Measurements from ENCODE around the gene EEF1AKMT3. TPM values are rescaled to one million over a fixed set of nuclear protein-coding genes. Genes with fewer than 3 reads are reported as not detected.

Gene EEF1AKMT3
- polyA plus RNA-seq, 1 experiment: 9.1 TPM

DNA sequence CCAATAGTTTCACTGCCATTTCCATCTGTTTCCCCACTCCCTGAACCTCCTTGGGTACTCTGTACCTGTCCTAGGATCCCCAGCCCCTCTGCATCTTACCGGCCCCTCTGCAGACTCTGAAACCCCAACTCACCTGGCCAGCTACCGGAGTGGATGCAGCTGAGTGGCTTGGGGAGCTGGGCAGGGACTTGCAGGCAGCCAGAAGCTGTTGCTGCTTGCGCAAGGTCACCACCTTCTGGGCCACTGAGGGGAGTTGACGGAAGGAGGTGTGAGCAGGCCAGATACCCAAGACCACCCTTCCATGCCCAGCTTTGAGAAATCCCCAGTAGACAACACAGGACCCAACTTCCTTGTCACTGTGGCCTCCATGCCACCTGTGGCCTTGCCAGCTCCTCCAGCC lies 40.1 kb upstream of the EEF1AKMT3 start:
- no peak overlapping the region for H3K4me3 ChIP-seq (ENCODE audit: low read depth, low read length)
- ChIA-PET POLR2A (no interaction called here), CTCF (interaction anchor here (0.9 to 2.8 kb wide), 2 partner anchors 148 to 172 kb away, joined by 4 to 10 read pairs; no protein-coding TSS in a partner anchor)
- DNase-seq (ENCODE audit: low read depth): no peak
- TF ChIP-seq, protein P1, sequence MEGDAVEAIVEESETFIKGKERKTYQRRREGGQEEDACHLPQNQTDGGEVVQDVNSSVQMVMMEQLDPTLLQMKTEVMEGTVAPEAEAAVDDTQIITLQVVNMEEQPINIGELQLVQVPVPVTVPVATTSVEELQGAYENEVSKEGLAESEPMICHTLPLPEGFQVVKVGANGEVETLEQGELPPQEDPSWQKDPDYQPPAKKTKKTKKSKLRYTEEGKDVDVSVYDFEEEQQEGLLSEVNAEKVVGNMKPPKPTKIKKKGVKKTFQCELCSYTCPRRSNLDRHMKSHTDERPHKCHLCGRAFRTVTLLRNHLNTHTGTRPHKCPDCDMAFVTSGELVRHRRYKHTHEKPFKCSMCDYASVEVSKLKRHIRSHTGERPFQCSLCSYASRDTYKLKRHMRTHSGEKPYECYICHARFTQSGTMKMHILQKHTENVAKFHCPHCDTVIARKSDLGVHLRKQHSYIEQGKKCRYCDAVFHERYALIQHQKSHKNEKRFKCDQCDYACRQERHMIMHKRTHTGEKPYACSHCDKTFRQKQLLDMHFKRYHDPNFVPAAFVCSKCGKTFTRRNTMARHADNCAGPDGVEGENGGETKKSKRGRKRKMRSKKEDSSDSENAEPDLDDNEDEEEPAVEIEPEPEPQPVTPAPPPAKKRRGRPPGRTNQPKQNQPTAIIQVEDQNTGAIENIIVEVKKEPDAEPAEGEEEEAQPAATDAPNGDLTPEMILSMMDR (IDR thresholded peaks at IDR 0.05; ENCODE audit: insufficient read depth, low read depth, low read length): no peak
- H3K27me3 ChIP-seq (ENCODE audit: control insufficient read depth, insufficient read depth, low read length): peaks cover 24% of the 10 kb centered on the region
- H3K36me3 ChIP-seq (ENCODE audit: control insufficient read depth, insufficient read depth, low read length): peaks cover 3% of the 10 kb centered on the region

DNA sequence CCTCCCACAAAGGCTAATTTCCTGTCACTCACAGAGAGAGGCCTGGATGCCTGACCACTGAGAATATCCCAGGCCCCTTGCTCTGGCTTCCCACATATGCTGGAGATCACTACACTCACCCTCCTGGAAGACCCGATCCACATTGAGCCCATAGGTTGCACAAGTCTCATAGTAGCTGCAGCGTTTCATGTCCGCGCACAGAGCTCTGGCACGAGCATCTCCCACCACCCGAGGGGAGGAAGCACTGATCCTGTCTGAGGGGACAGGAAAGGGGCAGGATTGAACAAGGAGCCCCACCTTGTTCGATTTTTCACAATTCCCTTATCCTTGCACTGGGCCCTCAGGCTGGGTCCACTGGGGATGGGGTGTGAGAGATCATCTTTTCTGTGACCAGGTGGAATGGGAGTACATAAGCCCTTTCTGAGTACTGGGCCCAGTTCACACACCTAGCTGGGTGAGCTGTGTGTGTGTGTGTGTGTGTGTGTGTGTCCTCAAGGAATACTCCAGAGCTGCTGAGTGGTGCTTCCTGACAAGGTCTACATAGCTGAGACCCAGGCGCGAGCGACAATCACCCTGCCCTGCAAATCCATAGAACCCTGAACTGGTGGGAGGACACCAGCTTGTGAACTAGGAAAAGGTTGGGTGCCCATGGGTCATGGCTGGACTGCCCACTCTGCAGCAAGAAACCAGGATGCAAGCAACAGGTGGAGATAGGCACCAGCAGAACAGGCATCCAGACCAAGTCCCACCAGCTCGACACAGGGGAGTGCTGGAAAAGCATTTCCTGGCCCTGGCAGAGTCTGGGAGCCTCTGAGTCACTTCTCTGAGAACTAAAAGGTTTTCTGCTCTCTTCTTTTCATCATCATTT lies 39.5 kb upstream of the EEF1AKMT3 start:
- ChIA-PET POLR2A (no interaction called here), CTCF (interaction anchor here (0.9 to 2.8 kb wide), 3 partner anchors 12 to 171 kb away, joined by 3 to 10 read pairs (median 4); partner anchors contain the start of gene TSPAN31)
- TF ChIP-seq, protein P1 (IDR thresholded peaks at IDR 0.05; ENCODE audit: insufficient read depth, low read depth, low read length): no peak
- peaks cover 28% of the 10 kb centered on the region for H3K27me3 ChIP-seq (ENCODE audit: control insufficient read depth, insufficient read depth, low read length)
- DNase-seq (ENCODE audit: low read depth): no peak
- no peaks in the 10 kb centered on the region for H3K36me3 ChIP-seq (ENCODE audit: control insufficient read depth, insufficient read depth, low read length)
- H3K4me3 ChIP-seq (ENCODE audit: low read depth, low read length): no peak overlapping the region

DNA sequence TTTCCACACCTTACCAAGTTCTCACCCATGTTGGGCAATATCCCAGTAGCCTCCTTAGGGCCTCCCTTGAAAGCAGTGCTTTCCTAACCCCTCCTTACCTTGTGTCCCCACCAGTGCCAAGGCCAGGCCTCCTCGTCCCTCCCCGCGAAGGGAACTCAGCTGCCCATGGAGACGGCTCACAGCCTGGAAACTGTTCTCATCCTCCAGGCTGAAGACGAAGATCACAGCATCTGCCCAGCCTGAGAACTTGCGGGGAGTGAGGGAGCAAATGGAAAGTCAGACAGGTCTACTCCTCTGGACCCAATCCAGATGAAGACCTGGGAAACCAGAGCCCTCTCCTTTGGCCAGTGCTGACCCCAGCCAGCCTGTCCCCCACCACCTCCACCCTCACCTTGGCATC lies 38.5 kb upstream of the EEF1AKMT3 start:
- no peaks in the 10 kb centered on the region for H3K36me3 ChIP-seq (ENCODE audit: control insufficient read depth, insufficient read depth, low read length)
- no peak overlapping the region for H3K4me3 ChIP-seq (ENCODE audit: low read depth, low read length)
- H3K27me3 ChIP-seq (ENCODE audit: control insufficient read depth, insufficient read depth, low read length): peaks cover 31% of the 10 kb centered on the region
- ChIA-PET POLR2A (no interaction called here), CTCF (interaction anchor here (1.0 to 2.8 kb wide), 2 partner anchors 11 to 150 kb away, joined by 3 to 10 read pairs; partner anchors contain the start of gene TSPAN31)
- TF ChIP-seq, protein P1 (IDR thresholded peaks at IDR 0.05; ENCODE audit: insufficient read depth, low read depth, low read length): no peak
- DNase-seq (ENCODE audit: low read depth): no peak

DNA sequence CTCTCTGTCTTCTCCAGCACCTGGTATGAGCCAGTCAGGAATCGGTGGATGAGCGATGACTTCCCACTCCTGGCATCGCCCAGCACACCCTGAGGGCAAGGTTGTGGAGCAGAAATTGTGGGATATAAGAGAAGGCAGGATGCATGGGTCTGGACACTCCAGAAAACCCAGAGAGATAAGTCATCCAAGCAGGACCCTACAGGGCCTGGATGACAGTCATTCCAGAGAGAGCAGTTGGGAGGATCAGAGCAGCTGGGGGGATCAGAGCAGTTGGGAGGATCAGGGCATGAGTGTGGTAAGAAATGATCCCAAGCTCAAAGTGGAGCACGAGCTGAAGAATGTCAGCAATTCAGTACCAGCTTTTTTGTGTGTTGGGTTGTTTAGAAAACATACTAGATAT lies 37.8 kb upstream of the EEF1AKMT3 start:
- TF ChIP-seq, protein P1 (IDR thresholded peaks at IDR 0.05; ENCODE audit: insufficient read depth, low read depth, low read length): no peak
- Histone ChIP-seq H3K4me3 (ENCODE audit: low read depth, low read length) (no peak overlapping the region), H3K27me3 (ENCODE audit: control insufficient read depth, insufficient read depth, low read length) (peaks cover 36% of the 10 kb centered on the region), H3K36me3 (ENCODE audit: control insufficient read depth, insufficient read depth, low read length) (no peaks in the 10 kb centered on the region)
- no peak for DNase-seq (ENCODE audit: low read depth)
- ChIA-PET POLR2A (no interaction called here), CTCF (interaction anchor here (1.3 to 4.4 kb wide), 3 partner anchors 9 to 151 kb away, joined by 3 to 58 read pairs (median 10); no protein-coding TSS in a partner anchor)

DNA sequence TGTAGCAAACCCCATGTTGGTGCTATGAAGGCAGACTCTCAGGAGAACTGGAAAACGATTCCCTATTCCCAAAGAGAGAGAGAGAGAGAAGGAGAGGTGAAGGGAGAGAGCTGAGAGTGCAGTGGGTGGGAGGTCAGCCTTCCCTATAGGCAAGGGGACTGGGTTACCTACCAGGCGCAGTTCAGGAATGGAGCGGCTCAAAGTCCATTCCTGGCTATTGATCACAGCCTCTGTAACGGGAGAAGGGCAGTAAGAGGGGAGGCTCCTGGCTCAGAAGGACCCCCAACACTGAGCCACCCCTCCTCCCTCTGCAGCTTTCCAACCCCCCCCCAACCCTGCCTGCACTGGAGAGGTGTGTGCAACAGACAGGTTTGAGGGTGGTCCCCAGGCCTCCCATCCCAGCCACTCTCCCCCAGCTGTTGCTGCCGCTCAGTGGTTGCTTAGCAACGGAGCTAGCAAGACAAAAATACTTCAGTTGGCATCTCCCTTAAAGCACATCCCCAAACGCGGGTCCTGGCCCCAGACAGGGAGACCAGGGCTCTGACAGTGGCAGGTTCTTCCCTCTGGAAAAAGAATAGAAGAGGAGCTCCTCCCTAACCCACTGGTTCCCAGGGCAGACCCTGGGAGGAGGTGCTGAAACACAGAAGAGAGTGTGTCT lies 37.1 kb upstream of the EEF1AKMT3 start:
- Histone ChIP-seq H3K4me3 (ENCODE audit: low read depth, low read length) (no peak overlapping the region), H3K27me3 (ENCODE audit: control insufficient read depth, insufficient read depth, low read length) (peaks cover 42% of the 10 kb centered on the region), H3K36me3 (ENCODE audit: control insufficient read depth, insufficient read depth, low read length) (no peaks in the 10 kb centered on the region)
- ChIA-PET POLR2A (no interaction called here), CTCF (interaction anchor here (1.0 to 4.4 kb wide), 9 partner anchors 9 to 277 kb away, joined by 3 to 58 read pairs (median 4); partner anchors contain the start of genes GLI1 and TSPAN31)
- TF ChIP-seq, protein P1 (IDR thresholded peaks at IDR 0.05; ENCODE audit: insufficient read depth, low read depth, low read length): no peak
- DNase-seq (ENCODE audit: low read depth): no peak
